H1 (cell line): ENCODE data around the gene ATXN7L3. TPM values are rescaled to one million over a fixed set of nuclear protein-coding genes. Genes with fewer than 3 reads are reported as not detected.
A peak's percentile ranks its signal among the peaks of the same experiment; 100 is the strongest.

Experiments
- CTCF ChIA-PET: fragments of 300-600 bp; sonication (Branson Sonifier 250); formaldehyde crosslinking; loops from one replicate; lab custom pipeline; 2021; ENCODE audit not compliant: partially characterized antibody; lab: Charles Lee
- POLR2A ChIA-PET: fragments of 300-600 bp; sonication (Branson Sonifier 250); formaldehyde crosslinking; loops from one replicate; lab custom pipeline; 2021; ENCODE audit warnings: inconsistent platforms; ENCODE audit not compliant: partially characterized antibody; lab: Charles Lee
- DNase-seq, 2 experiments: peaks; one replicate each; pipeline versions ENCODE4 v3.0.0 to v3.0.0-alpha.2; 2010 to 2022; ENCODE audit warnings: low spot score in 2 of 2, low read depth in 1 of 2, mixed read lengths in 1 of 2
- FAIRE-seq: peaks from 2 replicates; lab custom pipeline; 2011; peaks lifted over from hg19 to GRCh38; lab: Jason Lieb, UNC
- H2AFZ ChIP-seq: 2 replicates; pipeline ENCODE4 v1.8.1; 2012; ENCODE audit warnings: low read length, inconsistent platforms
- H2AK5ac ChIP-seq: 2 replicates; pipeline ENCODE4 v1.6.1; 2013; ENCODE audit warnings: low read depth, low read length
- H2BK120ac ChIP-seq: replicated peaks from 2 replicates; pipeline ENCODE3; 2013; ENCODE audit warnings: low read depth, low read length, inconsistent platforms
- H2BK12ac ChIP-seq: 2 replicates; pipeline ENCODE4 v1.6.1; 2013; ENCODE audit warnings: low read depth, low read length
- H2BK15ac ChIP-seq: 2 replicates; pipeline ENCODE4 v1.6.1; 2013; ENCODE audit warnings: low read length
- H2BK20ac ChIP-seq: 2 replicates; pipeline ENCODE4 v1.6.1; 2013; ENCODE audit warnings: low read length
- H2BK5ac ChIP-seq: 2 replicates; pipeline ENCODE4 v1.6.1; 2013; ENCODE audit warnings: low read depth, low read length
- H3K14ac ChIP-seq: 2 replicates; pipeline ENCODE4 v1.6.1; 2013; ENCODE audit warnings: inconsistent platforms; ENCODE audit not compliant: insufficient read length
- H3K18ac ChIP-seq: 2 replicates; pipeline ENCODE4 v1.6.1; 2013; ENCODE audit warnings: low read length; ENCODE audit errors: extremely low read depth
- H3K23ac ChIP-seq: 2 replicates; pipeline ENCODE4 v1.6.1; 2013; ENCODE audit warnings: inconsistent platforms; ENCODE audit not compliant: insufficient read length
- H3K23me2 ChIP-seq: 2 replicates; pipeline ENCODE4 v1.6.1; 2013; ENCODE audit warnings: low read depth, low read length
- H3K27ac ChIP-seq: 2 replicates; pipeline ENCODE4 v1.6.1; 2011; ENCODE audit warnings: low read depth, low read length, inconsistent platforms
- H3K27me3 ChIP-seq, 4 experiments: replicated peaks in 1 of 4; 1 replicate in 1 of 4; 2 replicates in 3 of 4; pipeline versions ENCODE4 v1.6.1 to v1.8.1; 2011 to 2013; ENCODE audit warnings: low read length in 3 of 4, mild to moderate bottlenecking in 3 of 4, inconsistent platforms in 2 of 4, mixed read lengths in 2 of 4, moderate library complexity in 1 of 4; ENCODE audit not compliant: control insufficient read depth in 3 of 4, insufficient read depth in 3 of 4; ENCODE audit errors: extremely low read depth in 1 of 4
- H3K36me3 ChIP-seq, 4 experiments: 2 replicates each; pipeline versions ENCODE4 v1.6.1 to v1.8.1; 2011 to 2013; ENCODE audit warnings: mild to moderate bottlenecking in 4 of 4, low read length in 3 of 4, moderate library complexity in 2 of 4, control low read depth in 1 of 4, inconsistent platforms in 1 of 4; ENCODE audit not compliant: insufficient read depth in 4 of 4, control insufficient read depth in 2 of 4
- H3K4ac ChIP-seq: replicated peaks from 2 replicates; pipeline ENCODE3; 2013; ENCODE audit warnings: low read length, low read depth, mixed read lengths, inconsistent platforms; ENCODE audit not compliant: insufficient read length
- H3K4me1 ChIP-seq, 4 experiments: replicated peaks in 1 of 4; 1 replicate in 1 of 4; 2 replicates in 3 of 4; pipeline versions ENCODE4 v1.6.1 to v1.8.1; 2011 to 2013; ENCODE audit warnings: low read length in 3 of 4, inconsistent platforms in 2 of 4, mixed read lengths in 1 of 4; ENCODE audit not compliant: insufficient read depth in 4 of 4, control insufficient read depth in 3 of 4
- H3K4me2 ChIP-seq, 2 experiments: 2 replicates each; pipeline versions ENCODE4 v1.6.1 to v1.8.1; 2011 to 2013; ENCODE audit warnings: low read depth in 2 of 2, low read length in 2 of 2, control low read depth in 1 of 2, inconsistent platforms in 1 of 2, mild to moderate bottlenecking in 1 of 2; ENCODE audit not compliant: insufficient read depth in 1 of 2
- H3K4me3 ChIP-seq, 4 experiments: fragments of 200-600, 300-600 bp in 1 of 4; sonication (generic), shearing (Covaris generic), sonication (Bioruptor Twin) in 1 of 4; 2 replicates each; pipeline versions ENCODE4 v1.5.1 to v1.8.1; 2011 to 2016; ENCODE audit warnings: low read length in 4 of 4, low read depth in 3 of 4, control low read depth in 2 of 4, inconsistent platforms in 2 of 4, mild to moderate bottlenecking in 2 of 4, mixed read lengths in 1 of 4, moderate library complexity in 1 of 4; ENCODE audit not compliant: insufficient read depth in 2 of 4; ENCODE audit errors: extremely low read depth in 1 of 4
- H3K56ac ChIP-seq: replicated peaks from 2 replicates; pipeline ENCODE3; 2013; ENCODE audit warnings: low read depth, mild to moderate bottlenecking, mixed read lengths, low read length, inconsistent platforms; ENCODE audit not compliant: insufficient read length
- H3K79me1 ChIP-seq: 2 replicates; pipeline ENCODE4 v1.6.1; 2013; ENCODE audit warnings: low read depth, low read length, control low read depth
- H3K79me2 ChIP-seq, 2 experiments: 2 replicates each; pipeline versions ENCODE4 v1.6.1 to v1.8.1; 2012 to 2013; ENCODE audit warnings: low read length in 2 of 2, mild to moderate bottlenecking in 2 of 2, inconsistent platforms in 1 of 2; ENCODE audit not compliant: insufficient read depth in 2 of 2, control insufficient read depth in 1 of 2
- H3K9ac ChIP-seq, 4 experiments: replicated peaks in 1 of 4; 1 replicate in 1 of 4; 2 replicates in 3 of 4; pipeline versions ENCODE4 v1.6.1 to v1.8.1; 2011 to 2013; ENCODE audit warnings: low read depth in 3 of 4, low read length in 3 of 4, control low read depth in 2 of 4, mild to moderate bottlenecking in 2 of 4, moderate library complexity in 2 of 4, inconsistent platforms in 1 of 4; ENCODE audit errors: extremely low read depth in 1 of 4
- H3K9me3 ChIP-seq, 2 experiments: 2 replicates each; pipeline versions ENCODE4 v1.6.1 to v1.8.1; 2012 to 2013; ENCODE audit warnings: mild to moderate bottlenecking in 2 of 2, moderate library complexity in 2 of 2, control low read depth in 1 of 2, inconsistent platforms in 1 of 2, low read depth in 1 of 2, low read length in 1 of 2, mixed read lengths in 1 of 2; ENCODE audit not compliant: insufficient read depth in 2 of 2
- H4K20me1 ChIP-seq, 2 experiments: replicated peaks in 1 of 2; 2 replicates each; pipeline versions ENCODE3 to v1.8.1; 2011 to 2013; ENCODE audit warnings: inconsistent platforms in 2 of 2, low read length in 2 of 2, mild to moderate bottlenecking in 1 of 2; ENCODE audit not compliant: insufficient read depth in 2 of 2, control insufficient read depth in 1 of 2
- H4K5ac ChIP-seq: 2 replicates; pipeline ENCODE4 v1.6.1; 2013; ENCODE audit warnings: low read length, low read depth, mixed read lengths, inconsistent platforms; ENCODE audit not compliant: insufficient read length
- H4K8ac ChIP-seq: 2 replicates; pipeline ENCODE4 v1.8.0; 2013; ENCODE audit warnings: mild to moderate bottlenecking, moderate library complexity, low read length, inconsistent platforms; ENCODE audit not compliant: insufficient read depth; ENCODE audit errors: extremely low read depth
- H4K91ac ChIP-seq: replicated peaks from 2 replicates; pipeline ENCODE3; 2013; ENCODE audit warnings: low read length, mixed read lengths, inconsistent platforms; ENCODE audit not compliant: insufficient read length
- CTCF ChIP-seq, 3 experiments: IDR thresholded peaks; 1 replicate in 2 of 3; 2 replicates in 1 of 3; pipeline versions ENCODE4 v1.5.1 to v1.6.1; 2011; ENCODE audit warnings: low read length in 3 of 3, mild to moderate bottlenecking in 3 of 3, inconsistent platforms in 2 of 3, low read depth in 1 of 3, moderate library complexity in 1 of 3; ENCODE audit not compliant: insufficient read depth in 1 of 3; ENCODE audit errors: control extremely low read depth in 1 of 3
- SP4 ChIP-seq: IDR thresholded peaks from 2 replicates; pipeline ENCODE4 v1.6.1; 2012; ENCODE audit warnings: low read length, inconsistent platforms
- TAF7 ChIP-seq: optimal IDR thresholded peaks from 2 replicates; pipeline ENCODE3; 2011; ENCODE audit warnings: low read depth, mild to moderate bottlenecking, inconsistent platforms, low read length, moderate library complexity, borderline replicate concordance
- TBP ChIP-seq: IDR thresholded peaks from 2 replicates; pipeline ENCODE4 v1.6.1; 2011; ENCODE audit warnings: low read depth, low read length, improper control_type of control experiment
- WGBS, 2 experiments: shearing (Covaris generic) in 1 of 2; methylation state at CpG; one replicate each; pipeline versions ENCODE4 v1.1.6 to v1.1.7; 2013 to 2015; ENCODE audit warnings: low lambda C conversion rate in 2 of 2, mixed read lengths in 2 of 2, inconsistent platforms in 1 of 2, low coverage in 1 of 2, missing lambda C conversion rate in 1 of 2; ENCODE audit not compliant: insufficient replicate concordance in 2 of 2, insufficient coverage in 1 of 2, insufficient read length in 1 of 2; ENCODE audit errors: extremely low coverage in 1 of 2, missing lambda C conversion rate in 1 of 2; 5-methylcytosine and 5-hydroxymethylcytosine counted together
- polyA plus RNA-seq, 7 experiments: library from polyadenylated mRNA; depleted of rRNA in 3 of 7; stranded (reverse) in 5 of 7; unstranded in 2 of 7; fragments of >200 nt in 5 of 7; fragments of 200-250 nt in 2 of 7; gene quantifications; 1 replicate in 5 of 7; 2 replicates in 1 of 7; 4 replicates in 1 of 7; pipeline versions ENCODE4 v1.2.1 to v1.2.3, GENCODE V29; 2011 to 2013; ENCODE audit warnings: missing spikeins in 2 of 7, mixed read lengths in 2 of 7
- total RNA-seq: library from RNA; stranded (reverse); fragmentation: NEBNext Ultra II Directional; extraction: Animal tissue kit (Norgen Biotek cat#: 25700); gene quantifications from 2 replicates; pipeline ENCODE4 v1.2.1, GENCODE V29; 2021

The ATXN7L3 gene
- total and polyA plus RNA-seq, 2 of the 8 experiments (the other 6 are each of a cell fraction or from before 2014, with no cell fraction given) = 53.7 to 103 TPM

- H3K4ac ChIP-seq = no peak within 1 kb of the TSS
- no peak within 1 kb of the TSS for H2BK20ac ChIP-seq
- H4K20me1 ChIP-seq = peaks cover 0 to 7% of the 10 kb centered on the region in 2 experiments
- H2BK5ac ChIP-seq = peak within 1 kb of the TSS; percentile 90; the same call in 1 of the 2 replicates
- peak within 1 kb of the TSS; percentile 79 to 100 (median 88) for H3K4me3 ChIP-seq
- H3K4me1 ChIP-seq = peaks cover 4 to 21% (median 5%) of the 10 kb centered on the region in 4 experiments; a peak in 6 of 7 replicates
- H3K36me3 ChIP-seq = peaks cover 18 to 25% (median 21%) of the 10 kb centered on the region in 4 experiments; a peak in 7 of 8 replicates
- H3K9ac ChIP-seq = peak within 1 kb of the TSS; percentile 67 to 96 (median 93)
- 0 out of 2 replicates have a peak within 1 kb of the TSS, but pooled peaks have one; percentile 30 for H2AK5ac ChIP-seq
- peaks cover 21% of the 10 kb centered on the region for H3K23me2 ChIP-seq
- peak within 1 kb of the TSS; percentile 87 to 97 for H3K4me2 ChIP-seq
- peaks cover 11 to 23% of the 10 kb centered on the region in 2 experiments for H3K79me2 ChIP-seq
- H3K79me1 ChIP-seq = peaks cover 9% of the 10 kb centered on the region
- H2BK120ac ChIP-seq = no peak within 1 kb of the TSS
- ChIA-PET POLR2A (interaction anchor here (0.8 to 4.9 kb wide), 21 partner anchors 10 to 143 kb away, joined by 3 to 58 read pairs (median 4); partner anchors contain the start of genes RUNDC3A and SLC25A39), CTCF (interaction anchor here (1.0 to 1.9 kb wide), 4 partner anchors 9 to 112 kb away, joined by 3 to 6 read pairs (median 4); partner anchors contain the start of gene RUNDC3A)
- H4K5ac ChIP-seq = peak within 1 kb of the TSS; percentile 85
- H2AFZ ChIP-seq = no peak within 1 kb of the TSS
- H4K8ac ChIP-seq = peak within 1 kb of the TSS; percentile 99
- H3K23ac ChIP-seq = no peak within 1 kb of the TSS
- peak in 1 of 2 experiments; percentile 75 for DNase-seq
- no peak within 1 kb of the TSS for H3K14ac ChIP-seq
- FAIRE-seq = no peak
- H3K27ac ChIP-seq = peak within 1 kb of the TSS; percentile 92
- H3K27me3 ChIP-seq = no peaks in the 10 kb centered on the region
- no CpG with 5 or more reads among the region's 76 CpGs for WGBS, 2 experiments
- H3K56ac ChIP-seq = peak within 1 kb of the TSS; percentile 97
- peak within 1 kb of the TSS; percentile 61; the same call in 1 of the 2 replicates for H2BK15ac ChIP-seq
- H4K91ac ChIP-seq = peak within 1 kb of the TSS; percentile 90
- H2BK12ac ChIP-seq = no peak within 1 kb of the TSS
- H3K9me3 ChIP-seq = no peaks in the 10 kb centered on the region
- TF ChIP-seq TAF7 (peak; percentile 23), CTCF (IDR thresholded peaks at IDR 0.05; ENCODE audit: control extremely low read depth in 1 of 3, insufficient read depth in 1 of 3, low read depth in 1 of 3, low read length in 3 of 3) (peak in 2 of 3 experiments; percentile 0 to 8; a peak in 1 of 4 replicates), SP4 (no peak), TBP (peak; percentile 4; the same call in 1 of the 2 replicates)
- peak within 1 kb of the TSS; percentile 97 for H3K18ac ChIP-seq
Observed at GRCh38 chr17:44219616-44220212, 20.0 kb upstream of the ATXN7L3 start, which contains the start of gene UBTF. Gene UBTF (minus strand): TSS chr17:44219675. CDS start chr17:44218229, 1,446 bp downstream.
